HEK293T (cell line): ENCODE measurements around the gene BMF.

Experiments
- ARNT ChIP-seq: fragments of 450-650 bp; IDR thresholded peaks from 2 replicates; pipeline ENCODE4 v1.6.1; 2017; ENCODE audit warnings: mild to moderate bottlenecking
- BHLHE40 ChIP-seq: fragments of 450-650 bp; IDR thresholded peaks from 2 replicates; pipeline ENCODE4 v1.6.1; 2016; ENCODE audit warnings: mild to moderate bottlenecking, moderate library complexity, borderline replicate concordance
- CTBP1 ChIP-seq: fragments of 450-650 bp; IDR thresholded peaks from 2 replicates; pipeline ENCODE4 v1.6.1; 2016; ENCODE audit warnings: borderline replicate concordance
- FOXA1 ChIP-seq: fragments of 450-650 bp; IDR thresholded peaks from 2 replicates; pipeline ENCODE4 v1.6.1; 2016; ENCODE audit warnings: mild to moderate bottlenecking
- FOXM1 ChIP-seq: fragments of 450-650 bp; IDR thresholded peaks from 2 replicates; pipeline ENCODE4 v1.6.1; 2017; ENCODE audit warnings: mild to moderate bottlenecking, borderline replicate concordance
- NFRKB ChIP-seq: fragments of 450-650 bp; IDR thresholded peaks from 2 replicates; pipeline ENCODE4 v1.6.1; 2016; ENCODE audit warnings: mild to moderate bottlenecking, moderate library complexity
- PKNOX1 ChIP-seq: fragments of 450-650 bp; IDR thresholded peaks from 2 replicates; pipeline ENCODE4 v1.6.1; 2016
- SP1 ChIP-seq: fragments of 450-650 bp; IDR thresholded peaks from 2 replicates; pipeline ENCODE4 v1.6.1; 2017
- SUZ12 ChIP-seq: fragments of 450-650 bp; IDR thresholded peaks from 2 replicates; pipeline ENCODE4 v1.6.1; 2016; ENCODE audit warnings: mild to moderate bottlenecking
- TARDBP ChIP-seq: fragments of 450-650 bp; IDR thresholded peaks from 2 replicates; pipeline ENCODE4 v1.6.1; 2016

GRCh38 chr15:40050788-40051470 is 57.8 kb downstream of the BMF start:
- TF ChIP-seq TARDBP: no peak
- TF ChIP-seq CTBP1: no peak
- TF ChIP-seq NFRKB: no peak
- TF ChIP-seq ARNT: no peak
- TF ChIP-seq SUZ12: no peak
- TF ChIP-seq SP1: no peak
- TF ChIP-seq BHLHE40: no peak
- TF ChIP-seq FOXM1: no peak
- no peak for TF ChIP-seq FOXA1
- no peak for TF ChIP-seq PKNOX1
